ENCODE measurements around the gene GYPC. TPM values are rescaled to one million over a fixed set of nuclear protein-coding genes. Genes with fewer than 3 reads are reported as not detected.
A peak's percentile ranks its signal among the peaks of the same experiment; 100 is the strongest.

The GYPC gene
- 100 to 1,000 TPM in 2 of 3 donors, 10 to 100 TPM in 1; 61.6 to 181 (median 127) TPM for total RNA-seq

GRCh38 chr2:126655500-126656430 is at the start of gene GYPC:
Gene GYPC (plus strand): TSS chr2:126656158. CDS start chr2:126656264, 106 bp downstream.
- DNase-seq (ENCODE audit: low spot score in 2 of 2) = peak; percentile 62 to 78
- TF ChIP-seq POLR2AphosphoS5 (IDR thresholded peaks at IDR 0.05) (peak in 2 of 3 donors; percentile 72 to 84), CTCF (IDR thresholded peaks at IDR 0.05) (no peak)
- Histone ChIP-seq H3K27ac (peak within 1 kb of the TSS; percentile 91 to 97), H3K4me3 (peak within 1 kb of the TSS; percentile 73 to 94 (median 74)), H3K9me3 (no peaks in the 10 kb centered on the region), H3K36me3 (no peaks in the 10 kb centered on the region), H3K27me3 (no peaks in the 10 kb centered on the region), H3K4me1 (no peaks in the 10 kb centered on the region)
- intact Hi-C loops (cut with DNase I; ENCODE audit: low total_unique reads) = no loop called here

GRCh38 chr2:126614524-126615227 is 41.3 kb upstream of the GYPC start:
- no peak overlapping the region for H3K27ac ChIP-seq
- no peak for TF ChIP-seq POLR2A (IDR thresholded peaks at IDR 0.05)
- no peak for TF ChIP-seq CTCF (IDR thresholded peaks at IDR 0.05)
- TF ChIP-seq POLR2AphosphoS5 (IDR thresholded peaks at IDR 0.05) = no peak

GRCh38 chr2:126616606-126617069 is 39.3 kb upstream of the GYPC start:
- peaks cover 0 to 14% of the 10 kb centered on the region in 2 donors for H3K9me3 ChIP-seq
- no peaks in the 10 kb centered on the region for H3K4me1 ChIP-seq
- H3K4me3 ChIP-seq = no peak overlapping the region
- no peak overlapping the region for H3K27ac ChIP-seq
- no peaks in the 10 kb centered on the region for H3K27me3 ChIP-seq
- TF ChIP-seq POLR2AphosphoS5 (IDR thresholded peaks at IDR 0.05) = no peak
- no peak for TF ChIP-seq CTCF (IDR thresholded peaks at IDR 0.05)
- no peak for TF ChIP-seq POLR2A (IDR thresholded peaks at IDR 0.05)
- no peaks in the 10 kb centered on the region for H3K36me3 ChIP-seq
- no peak for DNase-seq (ENCODE audit: low spot score in 2 of 2)
- intact Hi-C loops (cut with DNase I; ENCODE audit: low total_unique reads) = no loop called here

More at GRCh38 chr2:126614524-126615227, 41.3 kb upstream of the GYPC start:
- DNase-seq (ENCODE audit: low spot score in 2 of 2) = no peak
- H3K9me3 ChIP-seq = no peaks in the 10 kb centered on the region
- no peaks in the 10 kb centered on the region for H3K4me1 ChIP-seq
- H3K27me3 ChIP-seq = no peaks in the 10 kb centered on the region
- H3K4me3 ChIP-seq = no peak overlapping the region
- H3K36me3 ChIP-seq = no peaks in the 10 kb centered on the region
- intact Hi-C loops (cut with DNase I; ENCODE audit: low total_unique reads) = no loop called here

- intact Hi-C loops (cut with DNase I; ENCODE audit: low total_unique reads) = no loop called here
- H3K27me3 ChIP-seq = no peaks in the 10 kb centered on the region
- no peak overlapping the region for H3K4me3 ChIP-seq
- H3K27ac ChIP-seq = no peak overlapping the region
- H3K4me1 ChIP-seq = no peaks in the 10 kb centered on the region
- H3K36me3 ChIP-seq = no peaks in the 10 kb centered on the region
- peaks cover 0 to 22% of the 10 kb centered on the region in 2 donors for H3K9me3 ChIP-seq
- DNase-seq (ENCODE audit: low spot score in 2 of 2) = no peak
- TF ChIP-seq CTCF (IDR thresholded peaks at IDR 0.05) (no peak), POLR2AphosphoS5 (IDR thresholded peaks at IDR 0.05) (no peak), POLR2A (IDR thresholded peaks at IDR 0.05) (no peak)
Observed at GRCh38 chr2:126620302-126620701, 35.7 kb upstream of the GYPC start.
